Urinary bladder (tissue), 4 donors: Measurements from ENCODE around the gene SLC38A1. TPM values are rescaled to one million over a fixed set of nuclear protein-coding genes. Genes with fewer than 3 reads are reported as not detected.

Experiments used
- DNase-seq: peaks from one replicate; pipeline ENCODE4 v3.0.0-alpha.2; 2015; ENCODE audit errors: extremely low spot score
- H3K27ac ChIP-seq: one replicate; pipeline ENCODE4 v1.5.1; 2013; ENCODE audit warnings: low read depth, mild to moderate bottlenecking, moderate library complexity
- H3K36me3 ChIP-seq: one replicate; pipeline ENCODE4 v1.6.1; 2013; ENCODE audit warnings: mild to moderate bottlenecking, moderate library complexity; ENCODE audit not compliant: insufficient read depth
- H3K4me1 ChIP-seq: one replicate; pipeline ENCODE4 v1.6.1; 2013; ENCODE audit warnings: mild to moderate bottlenecking, moderate library complexity; ENCODE audit not compliant: insufficient read depth
- H3K4me3 ChIP-seq: one replicate; pipeline ENCODE4 v1.5.1; 2013; ENCODE audit warnings: low read depth, low read length
- WGBS: extraction: QIAGEN DNeasy Blood & Tissue Kit; methylation state at CpG from one replicate; pipeline ENCODE4 v1.1.7; 2013; 5-methylcytosine and 5-hydroxymethylcytosine counted together
- polyA plus RNA-seq: library from polyadenylated mRNA; stranded (reverse); fragments of 200-250 nt; gene quantifications from one replicate; pipeline ENCODE4 v1.2.3, GENCODE V29; 2013
- total RNA-seq: library from RNA; depleted of rRNA; stranded (reverse); fragments of >200 nt; gene quantifications from one replicate; pipeline ENCODE4 v1.2.3, GENCODE V29; 2014
- donor health status: healthy with polysubstance abuse.
- donor health status: healthy.

The SLC38A1 gene
- total and polyA plus RNA-seq, 2 donors: 15.1 to 81.7 TPM

DNA sequence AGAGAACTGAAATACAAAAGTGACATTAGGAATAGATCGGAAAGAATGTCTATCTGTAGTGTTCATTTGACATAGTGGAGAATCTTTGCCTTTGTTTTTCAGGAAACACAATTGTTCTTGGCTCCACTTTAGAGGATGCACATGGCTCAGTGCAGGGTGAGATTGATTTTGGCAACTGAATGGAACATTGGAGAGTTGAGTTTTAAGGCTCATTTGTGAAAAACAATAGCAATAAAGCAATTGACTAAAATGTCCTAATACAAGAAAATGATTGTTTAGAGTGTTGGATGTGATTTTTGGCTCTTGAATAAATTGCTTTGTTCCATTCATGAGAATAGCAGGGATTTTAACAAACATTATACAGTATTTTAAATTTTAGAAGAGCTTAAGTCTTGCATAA, 116.4 kb downstream of the SLC38A1 start:
- Histone ChIP-seq H3K36me3 (no peaks in the 10 kb centered on the region), H3K4me1 (no peaks in the 10 kb centered on the region), H3K27ac (no peak overlapping the region), H3K4me3 (no peak overlapping the region)
- no peak for DNase-seq
- WGBS: 81% methylated on average over 1 of the region's 1 CpG

DNA sequence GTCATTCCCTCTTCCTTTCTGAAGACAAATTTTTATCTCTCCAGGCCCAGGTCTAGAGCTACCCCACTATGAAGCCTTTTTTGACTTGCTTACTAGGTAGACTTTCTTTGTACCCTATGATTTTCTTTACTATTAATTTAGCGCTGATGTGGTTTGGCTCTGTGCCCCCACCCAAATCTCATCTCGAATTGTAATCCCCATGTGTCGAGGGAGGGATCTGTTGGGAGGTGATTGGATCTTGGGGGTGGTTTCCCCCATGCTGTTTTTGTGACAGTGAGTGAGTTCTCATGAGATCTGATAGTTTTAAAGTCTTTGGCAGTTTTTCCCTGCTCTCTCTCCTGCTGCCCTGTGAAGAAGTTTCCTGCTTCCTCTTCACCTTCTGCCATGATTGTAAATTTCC, 118.1 kb downstream of the SLC38A1 start:
- 63% methylated on average over 3 of the region's 3 CpGs for WGBS

DNA sequence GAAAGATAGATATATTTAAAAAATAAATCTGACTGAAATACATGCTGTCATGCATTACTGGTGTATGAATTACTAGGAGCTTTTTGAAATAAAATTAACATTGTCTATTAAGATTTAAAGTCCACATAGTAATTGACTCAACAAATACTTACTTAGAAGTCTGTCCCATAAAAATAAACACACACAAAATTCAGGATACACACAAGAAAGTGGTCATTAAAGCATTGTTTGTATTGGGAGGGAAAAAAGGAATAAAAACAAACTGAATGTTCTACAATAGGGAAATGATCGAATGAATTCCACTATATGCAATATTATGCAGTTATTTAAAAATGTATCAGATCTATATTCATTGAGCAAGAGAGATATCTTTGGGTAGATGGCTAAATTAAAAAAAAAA, 118.9 kb downstream of the SLC38A1 start:
- DNase-seq: no peak
- Histone ChIP-seq H3K36me3 (no peaks in the 10 kb centered on the region), H3K4me3 (no peak overlapping the region), H3K27ac (no peak overlapping the region), H3K4me1 (no peaks in the 10 kb centered on the region)
- 94% methylated on average over 1 of the region's 1 CpG for WGBS

More for the DNA sequence above, 118.1 kb downstream of the SLC38A1 start:
- no peak overlapping the region for H3K27ac ChIP-seq
- H3K4me1 ChIP-seq: no peaks in the 10 kb centered on the region
- no peak overlapping the region for H3K4me3 ChIP-seq
- DNase-seq: no peak
- no peaks in the 10 kb centered on the region for H3K36me3 ChIP-seq

DNA sequence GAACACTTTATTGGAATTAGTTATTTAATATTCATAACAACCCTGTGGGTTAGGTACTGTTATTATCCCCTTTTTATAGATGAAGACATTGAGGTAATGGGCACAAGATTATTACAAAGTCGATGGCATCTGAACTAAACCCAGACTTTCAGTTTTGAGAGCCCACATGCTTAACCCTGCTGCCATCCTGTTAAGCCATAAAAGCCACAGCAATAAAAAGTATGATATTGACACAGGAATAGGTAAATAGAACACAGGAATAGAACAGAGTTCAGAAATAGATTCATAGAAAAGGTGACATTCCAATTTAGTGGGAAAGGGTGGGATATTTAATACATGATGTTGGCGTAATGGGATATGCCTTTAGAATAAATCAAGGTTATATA, 119.8 kb downstream of the SLC38A1 start:
- Histone ChIP-seq H3K4me3 (no peak overlapping the region), H3K36me3 (no peaks in the 10 kb centered on the region), H3K4me1 (no peaks in the 10 kb centered on the region), H3K27ac (no peak overlapping the region)
- no peak for DNase-seq
- WGBS: 90% methylated on average over 2 of the region's 2 CpGs

DNA sequence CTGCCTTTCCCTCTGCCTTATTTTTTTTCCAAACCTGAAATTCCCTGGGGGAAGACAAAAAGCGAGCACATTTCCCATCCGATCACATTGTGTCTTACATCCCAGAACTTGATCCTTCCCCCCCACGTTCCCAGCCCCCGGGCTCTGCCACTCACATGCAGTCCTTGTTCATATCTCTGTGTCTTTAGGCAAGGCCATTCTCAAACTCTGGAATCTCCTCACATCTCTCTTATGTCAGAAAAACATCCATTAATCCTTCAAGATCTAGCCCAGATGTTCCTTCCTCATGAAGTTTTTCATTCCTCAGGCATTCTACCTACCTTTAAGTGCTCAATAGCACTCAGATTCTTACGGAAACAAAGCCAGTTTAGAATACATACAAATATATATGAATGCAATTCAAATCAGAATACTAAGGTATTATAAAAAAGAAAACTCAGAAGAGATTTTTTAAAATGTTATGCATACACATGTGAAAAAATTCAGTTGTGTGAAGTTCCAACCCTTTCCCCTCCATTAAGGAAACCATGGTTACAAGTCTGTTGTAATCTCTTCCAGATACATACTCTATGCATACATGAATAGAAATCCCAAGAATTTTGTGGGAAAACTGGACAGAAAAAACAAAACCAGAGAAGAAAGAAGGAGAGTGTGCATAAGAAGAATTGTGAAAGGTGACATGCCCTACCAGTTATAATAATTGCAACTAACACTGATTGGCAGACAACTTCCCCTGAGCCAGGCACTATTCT, 120.3 kb downstream of the SLC38A1 start:
- H3K36me3 ChIP-seq: no peaks in the 10 kb centered on the region
- H3K4me1 ChIP-seq: no peaks in the 10 kb centered on the region
- WGBS: 79% methylated on average over 5 of the region's 5 CpGs
- DNase-seq: no peak
- no peak overlapping the region for H3K4me3 ChIP-seq
- no peak overlapping the region for H3K27ac ChIP-seq

DNA sequence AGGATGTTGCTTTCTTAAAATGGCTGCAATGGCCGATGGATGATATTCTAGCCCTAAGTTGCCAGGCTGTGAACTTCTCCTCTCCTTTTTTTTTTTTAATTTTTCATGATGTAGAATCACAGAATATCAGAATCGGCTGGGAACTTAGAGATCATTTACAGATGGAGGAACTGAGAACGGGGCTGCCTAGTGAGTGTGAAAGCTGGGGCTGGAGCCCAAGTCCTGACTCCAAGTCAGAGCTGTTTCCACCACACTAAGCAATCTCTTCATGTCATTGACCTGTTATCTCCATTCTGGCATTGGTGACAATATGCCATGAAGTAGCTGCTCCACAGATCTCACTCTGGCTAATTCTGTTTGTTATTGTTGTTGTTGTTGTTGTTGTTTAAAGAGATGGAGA, 121.7 kb downstream of the SLC38A1 start:
- Histone ChIP-seq H3K4me3 (no peak overlapping the region), H3K4me1 (no peaks in the 10 kb centered on the region), H3K36me3 (no peaks in the 10 kb centered on the region), H3K27ac (no peak overlapping the region)
- DNase-seq: no peak
- 79% methylated on average over 3 of the region's 3 CpGs for WGBS

DNA sequence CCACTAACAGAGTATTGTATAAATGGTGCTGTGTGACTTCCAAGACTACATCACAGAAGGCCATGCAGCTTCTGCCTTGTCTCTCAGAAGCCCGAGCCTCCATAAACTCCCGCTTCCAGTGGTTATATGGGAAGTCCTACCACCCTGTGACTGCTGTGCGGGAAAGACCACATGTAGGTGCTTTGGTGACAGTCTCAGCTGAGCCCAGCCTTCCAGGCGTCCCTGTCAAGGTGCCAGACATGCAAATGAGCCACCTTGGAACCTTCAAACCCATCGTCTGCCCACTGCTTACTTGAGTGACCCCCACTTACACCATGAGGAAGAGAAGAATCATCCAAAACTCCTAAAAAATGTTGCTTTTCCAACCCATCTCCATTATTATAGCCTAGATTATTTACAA, 123.0 kb downstream of the SLC38A1 start:
- DNase-seq: no peak
- Histone ChIP-seq H3K4me3 (no peak overlapping the region), H3K27ac (no peak overlapping the region), H3K4me1 (no peaks in the 10 kb centered on the region), H3K36me3 (no peaks in the 10 kb centered on the region)
- WGBS: 86% methylated on average over 5 of the region's 5 CpGs

DNA sequence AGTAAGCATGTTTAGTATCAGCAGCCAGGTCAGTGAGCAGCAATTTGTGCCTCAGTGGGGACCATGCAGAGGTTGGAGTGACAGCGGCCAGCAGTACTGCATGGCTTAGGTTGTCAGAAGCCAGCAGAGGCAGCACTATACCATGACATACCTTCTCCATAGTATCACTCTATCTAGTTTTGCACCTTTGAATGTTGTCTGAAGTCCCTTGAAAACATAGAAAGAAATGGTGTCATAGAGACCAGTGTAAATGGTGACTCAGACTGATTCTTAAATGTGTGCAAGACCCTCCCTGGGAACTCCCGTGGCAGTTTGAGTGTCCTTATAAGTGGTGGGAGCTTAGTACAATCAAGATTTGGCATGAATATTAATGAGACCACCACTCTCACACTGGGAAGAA, 124.4 kb downstream of the SLC38A1 start:
- no peaks in the 10 kb centered on the region for H3K36me3 ChIP-seq
- DNase-seq: no peak
- WGBS: 99% methylated on average over 2 of the region's 2 CpGs

DNA sequence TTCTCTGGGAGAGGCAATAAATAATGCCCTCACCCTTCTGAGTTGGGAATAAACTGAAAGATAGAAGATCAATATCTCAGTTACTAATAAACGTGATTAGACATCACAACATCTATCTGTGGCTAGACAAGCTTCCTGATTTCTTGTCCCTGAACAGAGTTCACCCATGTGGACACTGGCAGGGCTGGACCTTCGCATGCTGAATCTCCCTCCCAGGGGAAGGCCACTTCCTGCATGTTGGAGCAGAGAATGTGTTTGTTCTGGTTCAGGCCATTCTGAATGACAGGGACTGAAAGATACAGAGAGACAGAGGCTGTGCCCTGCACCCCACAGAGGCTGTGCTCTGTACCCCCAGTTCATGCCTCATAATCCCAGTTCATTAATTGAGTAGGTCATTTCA, 132.6 kb downstream of the SLC38A1 start:
- H3K4me1 ChIP-seq: no peaks in the 10 kb centered on the region
- no peak overlapping the region for H3K27ac ChIP-seq
- WGBS: 82% methylated on average over 2 of the region's 2 CpGs
- no peak for DNase-seq
- H3K36me3 ChIP-seq: no peaks in the 10 kb centered on the region
- H3K4me3 ChIP-seq: no peak overlapping the region

More for the DNA sequence above, 124.4 kb downstream of the SLC38A1 start:
- H3K27ac ChIP-seq: no peak overlapping the region
- no peak overlapping the region for H3K4me3 ChIP-seq
- no peaks in the 10 kb centered on the region for H3K4me1 ChIP-seq

DNA sequence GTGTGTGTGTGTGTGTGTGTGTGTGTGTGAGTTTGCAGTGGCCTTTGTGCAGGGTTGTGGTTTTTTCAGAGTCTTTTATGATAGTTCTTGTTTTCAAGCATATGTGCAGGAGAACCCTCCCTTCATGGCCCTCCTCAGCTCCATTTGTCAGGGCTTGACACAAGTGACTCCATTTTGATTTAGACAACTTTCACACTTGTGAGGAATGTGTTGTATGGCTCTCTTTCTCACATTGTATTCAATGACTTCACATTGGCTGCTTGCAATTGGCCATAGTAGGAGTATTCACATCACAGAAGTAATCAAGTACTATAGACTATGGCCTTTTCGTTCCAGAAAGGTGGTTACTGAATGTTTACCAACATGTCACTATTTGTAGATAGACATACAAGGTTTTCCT, 133.1 kb downstream of the SLC38A1 start:
- H3K36me3 ChIP-seq: no peaks in the 10 kb centered on the region
- no peak for DNase-seq
- no peak overlapping the region for H3K27ac ChIP-seq
- H3K4me1 ChIP-seq: no peaks in the 10 kb centered on the region
- 97% methylated on average over 1 of the region's 1 CpG for WGBS
- no peak overlapping the region for H3K4me3 ChIP-seq

DNA sequence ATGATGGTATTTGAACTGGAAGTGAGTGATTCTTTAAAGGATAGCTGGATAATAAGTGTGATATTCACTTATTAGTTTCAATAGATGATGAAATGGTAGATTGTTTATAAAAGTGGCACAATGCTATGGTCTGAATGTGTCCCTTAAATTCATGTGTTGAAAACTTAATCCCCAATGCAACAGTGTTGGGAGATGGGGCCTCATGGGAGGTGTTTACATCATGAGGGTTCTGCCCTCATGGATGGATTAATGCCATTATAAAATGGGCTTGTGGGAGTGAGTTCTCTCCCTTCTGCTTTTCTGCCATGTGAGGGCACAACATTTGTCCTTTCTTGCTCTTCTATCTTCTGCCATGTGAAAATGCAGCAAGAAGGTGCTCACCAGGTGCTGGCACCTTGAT, 134.0 kb downstream of the SLC38A1 start:
- no peak for DNase-seq
- Histone ChIP-seq H3K4me1 (no peaks in the 10 kb centered on the region), H3K27ac (no peak overlapping the region), H3K4me3 (no peak overlapping the region), H3K36me3 (no peaks in the 10 kb centered on the region)

DNA sequence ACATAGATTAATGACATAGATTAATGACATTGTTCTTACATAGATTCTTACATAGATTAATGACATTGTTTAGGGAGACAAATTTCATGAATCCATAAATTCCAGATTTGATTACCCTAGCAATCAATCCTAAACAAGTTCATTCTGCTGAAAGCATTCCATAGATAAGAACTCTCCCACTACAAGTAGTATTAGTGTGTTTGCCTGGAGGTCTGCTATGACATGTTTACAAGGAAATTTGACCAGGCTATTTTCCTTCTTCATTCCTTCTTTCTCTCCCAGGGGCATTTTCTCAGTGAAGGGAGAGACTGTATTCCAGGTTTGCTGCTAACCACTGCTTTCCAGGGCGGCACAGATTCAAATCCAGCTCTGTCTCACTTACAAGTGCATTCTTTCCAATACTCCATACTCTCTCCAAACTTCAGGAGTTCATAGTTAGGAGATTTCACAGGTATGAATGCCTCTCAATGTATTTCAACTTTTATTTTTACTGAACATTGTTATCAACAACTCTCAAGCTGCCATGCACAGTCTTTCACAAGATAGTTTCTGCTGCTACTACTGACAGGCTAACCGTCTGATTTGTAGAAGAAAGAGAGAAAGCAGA, 134.5 kb downstream of the SLC38A1 start:
- no peaks in the 10 kb centered on the region for H3K4me1 ChIP-seq
- no peak for DNase-seq
- no peak overlapping the region for H3K27ac ChIP-seq
- no peaks in the 10 kb centered on the region for H3K36me3 ChIP-seq
- 52% methylated on average over 2 of the region's 2 CpGs for WGBS
- H3K4me3 ChIP-seq: no peak overlapping the region

DNA sequence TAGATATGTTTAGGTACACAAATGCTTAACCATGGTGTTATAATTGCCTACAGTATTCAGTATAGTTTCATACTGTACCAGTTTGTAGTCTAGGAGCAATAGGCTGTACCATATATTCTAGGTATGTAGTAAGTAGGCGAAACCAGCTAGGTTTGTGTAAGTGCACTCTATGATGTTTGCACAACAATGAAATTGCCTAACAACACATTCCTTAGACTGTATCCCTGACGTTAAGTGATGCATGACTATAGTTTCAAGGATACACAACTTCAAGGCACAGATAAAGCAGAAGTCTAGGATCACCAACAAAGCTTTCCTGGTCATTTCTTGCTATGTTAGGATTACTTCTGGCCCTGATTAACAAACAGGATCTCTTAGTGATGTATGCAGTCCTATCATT, 135.1 kb downstream of the SLC38A1 start:
- H3K4me1 ChIP-seq: no peaks in the 10 kb centered on the region
- 57% methylated on average over 2 of the region's 2 CpGs for WGBS
- no peak for DNase-seq
- no peak overlapping the region for H3K4me3 ChIP-seq
- H3K27ac ChIP-seq: no peak overlapping the region
- H3K36me3 ChIP-seq: no peaks in the 10 kb centered on the region
